ENCODE results near the gene RGS17.

- TF ChIP-seq, protein P1, sequence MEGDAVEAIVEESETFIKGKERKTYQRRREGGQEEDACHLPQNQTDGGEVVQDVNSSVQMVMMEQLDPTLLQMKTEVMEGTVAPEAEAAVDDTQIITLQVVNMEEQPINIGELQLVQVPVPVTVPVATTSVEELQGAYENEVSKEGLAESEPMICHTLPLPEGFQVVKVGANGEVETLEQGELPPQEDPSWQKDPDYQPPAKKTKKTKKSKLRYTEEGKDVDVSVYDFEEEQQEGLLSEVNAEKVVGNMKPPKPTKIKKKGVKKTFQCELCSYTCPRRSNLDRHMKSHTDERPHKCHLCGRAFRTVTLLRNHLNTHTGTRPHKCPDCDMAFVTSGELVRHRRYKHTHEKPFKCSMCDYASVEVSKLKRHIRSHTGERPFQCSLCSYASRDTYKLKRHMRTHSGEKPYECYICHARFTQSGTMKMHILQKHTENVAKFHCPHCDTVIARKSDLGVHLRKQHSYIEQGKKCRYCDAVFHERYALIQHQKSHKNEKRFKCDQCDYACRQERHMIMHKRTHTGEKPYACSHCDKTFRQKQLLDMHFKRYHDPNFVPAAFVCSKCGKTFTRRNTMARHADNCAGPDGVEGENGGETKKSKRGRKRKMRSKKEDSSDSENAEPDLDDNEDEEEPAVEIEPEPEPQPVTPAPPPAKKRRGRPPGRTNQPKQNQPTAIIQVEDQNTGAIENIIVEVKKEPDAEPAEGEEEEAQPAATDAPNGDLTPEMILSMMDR (IDR thresholded peaks at IDR 0.05) = no peak
- no peak for TF ChIP-seq ZFX (IDR thresholded peaks at IDR 0.05; ENCODE audit: borderline replicate concordance)
These were observed 19.3 kb upstream of the RGS17 start for GRCh38 chr6:153150371-153150751.
